ENCODE results near the gene TTC28. TPM values are rescaled to one million over a fixed set of nuclear protein-coding genes. Genes with fewer than 3 reads are reported as not detected.
A peak's percentile ranks its signal among the peaks of the same experiment; 100 is the strongest.

The TTC28 gene
- total RNA-seq, 1 donor from 2014 or later: 1.3 TPM

DNA sequence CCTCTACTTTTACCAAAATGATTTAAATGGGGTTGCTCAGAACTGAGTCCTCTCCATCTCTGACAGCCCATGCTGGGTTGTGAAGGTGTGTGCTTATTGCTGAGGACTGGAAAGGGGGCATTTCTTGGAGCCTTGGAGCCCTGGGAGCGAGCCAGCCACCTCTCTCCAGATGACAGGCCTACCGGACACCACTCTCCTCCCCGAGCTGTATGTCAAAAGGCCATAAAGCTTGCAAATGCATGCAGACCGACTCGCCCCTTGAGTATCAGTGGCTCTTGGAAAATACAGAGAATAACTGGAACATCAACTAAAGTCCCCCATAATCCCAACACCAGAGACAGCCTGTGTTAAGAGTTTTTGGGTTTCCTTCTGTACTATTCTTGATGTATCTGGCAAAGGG lies 692.7 kb downstream of the TTC28 start:
- Mint-ChIP-seq H3K27me3 (no peaks in the 10 kb centered on the region), H3K9me3 (no peaks in the 10 kb centered on the region), H3K27ac (no peak overlapping the region), H3K4me3 (no peak overlapping the region), H3K36me3 (ENCODE audit: low read depth) (no peaks in the 10 kb centered on the region), H3K4me1 (peaks cover 2% of the 10 kb centered on the region)
- intact Hi-C loops (cut with micrococcal nuclease): no loop called here
- no peak for DNase-seq

- Mint-ChIP-seq H3K36me3 (ENCODE audit: low read depth) (no peaks in the 10 kb centered on the region), H3K4me3 (no peak overlapping the region), H3K27ac (no peak overlapping the region), H3K9me3 (no peaks in the 10 kb centered on the region), H3K4me1 (peaks cover 2% of the 10 kb centered on the region), H3K27me3 (no peaks in the 10 kb centered on the region)
- intact Hi-C loops (cut with micrococcal nuclease): no loop called here
- DNase-seq: no peak
These were observed 693.2 kb downstream of the TTC28 start for GRCh38 chr22:27986459-27986858.

DNA sequence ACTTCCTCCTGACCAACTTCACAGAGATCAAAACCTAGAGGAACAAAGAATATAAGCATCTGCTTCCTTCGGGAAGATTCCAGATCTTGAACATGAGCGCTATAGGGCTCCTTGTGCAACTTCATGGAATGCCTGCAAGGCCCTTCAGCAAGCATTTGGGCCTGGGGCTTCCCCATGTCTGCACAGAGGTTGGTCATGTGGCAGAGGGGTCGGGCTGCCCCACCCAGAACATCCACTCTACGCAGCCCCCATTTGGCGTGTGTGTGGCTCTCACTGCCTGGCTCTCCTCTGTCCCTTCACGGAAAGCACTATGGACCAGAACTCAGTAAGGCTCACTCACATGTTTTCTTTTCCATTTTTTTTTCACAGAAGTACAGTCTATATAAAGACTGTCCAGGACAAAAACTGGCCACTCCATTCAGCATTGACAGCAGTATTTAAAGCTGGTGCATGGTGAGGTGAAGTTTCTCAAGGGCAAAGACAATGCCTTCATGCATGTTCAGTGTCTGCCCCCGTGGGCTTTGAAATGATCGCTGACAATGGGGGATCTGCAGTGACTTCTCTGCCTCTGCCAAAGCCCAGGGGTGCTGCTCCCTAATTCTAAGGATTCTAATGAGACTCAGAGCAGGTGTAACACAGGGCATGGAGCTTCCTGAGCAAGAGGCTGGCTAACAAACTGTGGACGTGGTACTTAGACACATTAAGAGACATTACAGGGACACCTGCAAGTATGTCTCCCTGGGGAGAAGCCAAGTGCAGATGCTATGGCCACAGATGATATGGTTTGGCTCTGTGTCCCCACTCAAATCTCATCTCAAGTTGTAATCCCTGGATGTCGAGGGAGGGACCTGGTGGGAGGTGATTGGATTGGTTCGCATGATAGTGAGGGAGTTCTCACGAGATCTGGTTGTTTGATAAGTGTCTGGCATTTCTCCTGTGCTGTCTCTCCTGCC lies 694.0 kb downstream of the TTC28 start:
- no peak overlapping the region for H3K4me3 Mint-ChIP-seq
- no peaks in the 10 kb centered on the region for H3K9me3 Mint-ChIP-seq
- peaks cover 2% of the 10 kb centered on the region for H3K4me1 Mint-ChIP-seq
- intact Hi-C loops (cut with micrococcal nuclease): no loop called here
- no peak for DNase-seq
- H3K27ac Mint-ChIP-seq: no peak overlapping the region
- H3K27me3 Mint-ChIP-seq: no peaks in the 10 kb centered on the region
- H3K36me3 Mint-ChIP-seq (ENCODE audit: low read depth): no peaks in the 10 kb centered on the region

DNA sequence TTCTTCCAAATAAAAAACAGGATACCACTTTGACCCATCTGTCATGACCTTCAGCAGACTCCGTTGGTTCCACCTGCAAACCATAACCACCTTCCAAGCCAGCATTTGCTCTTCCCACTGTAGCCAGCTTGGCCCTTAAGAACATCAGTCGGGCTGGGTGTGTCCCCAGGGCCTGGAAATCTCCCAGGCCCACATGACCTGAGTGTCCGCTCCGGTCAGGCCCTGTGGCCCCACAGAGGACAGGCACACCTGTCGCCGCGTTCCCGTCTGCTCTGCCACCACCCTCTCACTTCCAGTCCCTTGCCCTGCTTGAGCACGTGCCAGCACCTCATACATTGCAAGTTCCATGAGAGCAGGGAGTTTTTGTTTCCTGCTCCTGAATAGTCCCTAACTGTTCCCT lies 694.9 kb downstream of the TTC28 start:
- DNase-seq: no peak
- Mint-ChIP-seq H3K36me3 (ENCODE audit: low read depth) (no peaks in the 10 kb centered on the region), H3K9me3 (no peaks in the 10 kb centered on the region), H3K4me1 (peaks cover 2% of the 10 kb centered on the region), H3K4me3 (no peak overlapping the region), H3K27me3 (no peaks in the 10 kb centered on the region), H3K27ac (peak overlapping the region; percentile 17)
- intact Hi-C loops (cut with micrococcal nuclease): no loop called here

- H3K27me3 Mint-ChIP-seq: no peaks in the 10 kb centered on the region
- no peak overlapping the region for H3K27ac Mint-ChIP-seq
- no peak for DNase-seq
These were observed 695.5 kb downstream of the TTC28 start for GRCh38 chr22:27984001-27984695.

GRCh38 chr22:27983361-27983791 lies 696.3 kb downstream of the TTC28 start:
- H3K27ac Mint-ChIP-seq: no peak overlapping the region
- DNase-seq: no peak
- intact Hi-C loops (cut with micrococcal nuclease): no loop called here
- H3K9me3 Mint-ChIP-seq: no peaks in the 10 kb centered on the region
- H3K36me3 Mint-ChIP-seq (ENCODE audit: low read depth): no peaks in the 10 kb centered on the region
- no peaks in the 10 kb centered on the region for H3K27me3 Mint-ChIP-seq
- H3K4me3 Mint-ChIP-seq: no peak overlapping the region
- H3K4me1 Mint-ChIP-seq: peaks cover 2% of the 10 kb centered on the region

More at GRCh38 chr22:27984001-27984695, 695.5 kb downstream of the TTC28 start:
- H3K36me3 Mint-ChIP-seq (ENCODE audit: low read depth): no peaks in the 10 kb centered on the region
- intact Hi-C loops (cut with micrococcal nuclease): no loop called here
- H3K4me1 Mint-ChIP-seq: peaks cover 2% of the 10 kb centered on the region
- no peak overlapping the region for H3K4me3 Mint-ChIP-seq
- H3K9me3 Mint-ChIP-seq: no peaks in the 10 kb centered on the region

GRCh38 chr22:27982630-27983180 lies 696.9 kb downstream of the TTC28 start:
- H3K4me3 Mint-ChIP-seq: no peak overlapping the region
- no peaks in the 10 kb centered on the region for H3K36me3 Mint-ChIP-seq (ENCODE audit: low read depth)
- no peak overlapping the region for H3K27ac Mint-ChIP-seq
- H3K27me3 Mint-ChIP-seq: no peaks in the 10 kb centered on the region
- peaks cover 2% of the 10 kb centered on the region for H3K4me1 Mint-ChIP-seq
- no peaks in the 10 kb centered on the region for H3K9me3 Mint-ChIP-seq
- intact Hi-C loops (cut with micrococcal nuclease): no loop called here
- no peak for DNase-seq

DNA sequence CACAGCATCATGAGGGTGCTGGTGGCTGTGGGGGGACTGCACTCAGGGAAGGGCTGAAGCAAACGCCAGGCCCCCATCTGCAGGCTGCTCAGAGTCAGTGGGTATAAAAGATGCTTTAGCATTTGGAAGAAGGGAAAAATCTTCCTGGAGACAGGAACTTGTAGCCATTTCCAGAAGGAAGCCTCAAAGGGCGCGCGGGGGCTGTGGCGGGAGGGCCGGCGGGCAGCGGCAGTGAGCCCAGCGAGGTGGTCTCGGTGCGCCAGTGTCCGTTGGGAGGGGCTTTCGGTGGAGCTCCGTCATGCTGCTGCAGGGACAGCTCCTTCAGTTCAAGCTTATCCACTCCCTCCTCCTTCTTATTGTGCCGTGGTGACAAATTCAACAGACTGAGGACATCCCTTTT lies 697.5 kb downstream of the TTC28 start:
- no peak overlapping the region for H3K4me3 Mint-ChIP-seq
- H3K9me3 Mint-ChIP-seq: no peaks in the 10 kb centered on the region
- intact Hi-C loops (cut with micrococcal nuclease): no loop called here
- no peak for DNase-seq
- no peak overlapping the region for H3K27ac Mint-ChIP-seq
- H3K27me3 Mint-ChIP-seq: no peaks in the 10 kb centered on the region
- H3K4me1 Mint-ChIP-seq: no peaks in the 10 kb centered on the region
- H3K36me3 Mint-ChIP-seq (ENCODE audit: low read depth): no peaks in the 10 kb centered on the region

DNA sequence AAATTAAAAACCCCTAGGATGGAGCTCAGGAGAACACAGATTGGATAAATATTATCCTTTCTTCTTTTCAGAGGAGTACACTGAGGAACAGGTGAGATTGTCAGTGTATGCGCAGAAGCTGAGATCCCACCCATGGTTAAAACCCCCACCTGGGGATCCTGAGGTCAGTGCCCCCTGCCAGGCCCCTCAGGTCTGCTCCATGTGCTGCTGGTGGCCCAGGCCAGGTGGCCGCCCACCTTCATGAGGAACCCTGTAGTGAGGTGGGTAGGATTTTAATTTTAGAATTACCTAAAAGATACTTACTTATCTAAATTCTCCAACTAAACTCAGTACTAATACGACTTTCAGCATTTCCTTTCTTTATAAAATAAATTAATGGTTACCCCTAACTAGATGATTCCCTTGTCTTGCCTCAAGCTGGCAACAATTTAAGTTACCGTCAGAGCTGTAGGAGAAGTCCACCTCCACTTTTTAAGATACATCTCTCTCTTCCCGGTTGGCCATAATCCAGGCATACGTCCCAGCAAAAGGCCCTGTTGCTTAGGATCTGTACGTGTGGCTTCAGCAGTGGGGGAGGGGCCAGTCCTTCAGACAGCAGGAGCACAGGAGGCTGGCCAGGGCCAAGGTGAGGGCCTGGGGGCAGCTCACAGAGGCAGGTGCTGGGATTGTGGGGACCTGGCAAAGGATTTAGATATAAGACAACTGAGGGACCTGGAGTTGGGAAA lies 699.1 kb downstream of the TTC28 start:
- Mint-ChIP-seq H3K27me3 (no peaks in the 10 kb centered on the region), H3K4me3 (no peak overlapping the region), H3K9me3 (no peaks in the 10 kb centered on the region), H3K27ac (no peak overlapping the region), H3K4me1 (no peaks in the 10 kb centered on the region), H3K36me3 (ENCODE audit: low read depth) (no peaks in the 10 kb centered on the region)
- intact Hi-C loops (cut with micrococcal nuclease): no loop called here
- no peak for DNase-seq

DNA sequence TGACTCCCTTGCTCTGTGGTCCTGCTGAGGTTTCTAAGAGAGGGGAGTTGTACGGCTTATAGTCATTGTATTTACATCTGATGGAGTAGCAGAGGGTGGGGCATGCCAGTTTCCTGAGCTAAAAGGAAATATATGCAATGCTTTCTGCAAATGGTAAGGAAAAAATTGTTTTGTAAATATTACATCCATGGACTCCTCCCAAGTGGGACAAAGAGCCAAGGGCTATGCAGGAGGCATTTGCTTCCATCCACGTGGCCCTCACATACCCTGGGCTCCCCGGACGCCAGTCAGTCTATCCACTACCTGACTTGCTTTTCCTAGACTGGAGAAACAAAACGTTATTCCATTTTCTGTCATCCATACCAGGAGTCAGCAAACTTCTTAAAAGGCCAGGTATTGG lies 700.8 kb downstream of the TTC28 start:
- Mint-ChIP-seq H3K4me1 (no peaks in the 10 kb centered on the region), H3K36me3 (ENCODE audit: low read depth) (no peaks in the 10 kb centered on the region), H3K4me3 (no peak overlapping the region), H3K9me3 (no peaks in the 10 kb centered on the region), H3K27me3 (no peaks in the 10 kb centered on the region), H3K27ac (no peak overlapping the region)
- intact Hi-C loops (cut with micrococcal nuclease): no loop called here
- no peak for DNase-seq

DNA sequence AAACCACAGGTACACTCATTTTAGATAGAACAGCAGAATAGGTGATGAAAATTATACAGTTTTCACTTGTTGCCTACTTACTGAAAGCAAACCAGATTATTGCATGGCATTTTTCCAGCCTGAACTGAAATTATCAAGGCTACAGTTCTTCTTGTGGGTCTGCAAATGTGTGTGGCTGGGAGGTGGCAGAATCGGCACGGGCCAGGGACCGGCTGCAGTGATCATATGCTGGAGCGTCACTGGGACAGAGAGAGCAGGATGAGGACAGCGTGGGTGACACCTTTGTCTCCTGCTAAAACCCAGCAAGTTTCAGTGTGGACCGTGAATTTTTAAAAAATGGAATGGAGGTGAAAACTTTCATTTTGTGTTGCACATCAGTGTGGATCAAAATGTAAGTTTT lies 701.3 kb downstream of the TTC28 start:
- no peaks in the 10 kb centered on the region for H3K36me3 Mint-ChIP-seq (ENCODE audit: low read depth)

GRCh38 chr22:27976586-27976985 lies 703.1 kb downstream of the TTC28 start:
- H3K36me3 Mint-ChIP-seq (ENCODE audit: low read depth): no peaks in the 10 kb centered on the region
- H3K27me3 Mint-ChIP-seq: no peaks in the 10 kb centered on the region
- no peak overlapping the region for H3K27ac Mint-ChIP-seq
- H3K9me3 Mint-ChIP-seq: no peaks in the 10 kb centered on the region
- no peak overlapping the region for H3K4me3 Mint-ChIP-seq
- no peaks in the 10 kb centered on the region for H3K4me1 Mint-ChIP-seq
- intact Hi-C loops (cut with micrococcal nuclease): no loop called here
- no peak for DNase-seq

More for the DNA sequence above, 701.3 kb downstream of the TTC28 start:
- Mint-ChIP-seq H3K4me1 (no peaks in the 10 kb centered on the region), H3K27ac (no peak overlapping the region), H3K9me3 (no peaks in the 10 kb centered on the region), H3K4me3 (no peak overlapping the region), H3K27me3 (no peaks in the 10 kb centered on the region)
- intact Hi-C loops (cut with micrococcal nuclease): no loop called here
- no peak for DNase-seq

GRCh38 chr22:27975381-27976013 lies 704.1 kb downstream of the TTC28 start:
- Mint-ChIP-seq H3K27me3 (no peaks in the 10 kb centered on the region), H3K4me1 (no peaks in the 10 kb centered on the region), H3K27ac (no peak overlapping the region), H3K4me3 (no peak overlapping the region), H3K36me3 (ENCODE audit: low read depth) (no peaks in the 10 kb centered on the region), H3K9me3 (no peaks in the 10 kb centered on the region)
- intact Hi-C loops (cut with micrococcal nuclease): no loop called here
- DNase-seq: no peak
